Keratinocyte (primary cell): ENCODE data around the gene SPTBN4. TPM values are rescaled to one million over a fixed set of nuclear protein-coding genes. Genes with fewer than 3 reads are reported as not detected.

Experiments used
- DNase-seq: peaks from one replicate; pipeline ENCODE4 v3.0.0-alpha.2; 2011; ENCODE audit warnings: low read depth, missing footprints, low spot score
- FAIRE-seq: peaks from 2 replicates; lab custom pipeline; 2011; peaks lifted over from hg19 to GRCh38; lab: Jason Lieb, UNC
- H2AFZ ChIP-seq: 2 replicates; pipeline ENCODE4 v1.6.0; 2012; ENCODE audit warnings: low read length, control low read depth, inconsistent platforms; ENCODE audit not compliant: control insufficient read depth
- H3K27ac ChIP-seq: 2 replicates; pipeline ENCODE4 v1.5.1; 2011; ENCODE audit warnings: low read length; ENCODE audit not compliant: control insufficient read depth, insufficient read depth
- H3K27me3 ChIP-seq: 3 replicates; pipeline ENCODE4 v1.6.0; 2011; ENCODE audit warnings: low read length; ENCODE audit not compliant: control insufficient read depth, insufficient read depth; ENCODE audit errors: extremely low read depth
- H3K36me3 ChIP-seq, 2 experiments: 2 replicates in 1 of 2; 3 replicates in 1 of 2; pipeline ENCODE4 v1.5.1; 2011; ENCODE audit warnings: low read length in 2 of 2, mild to moderate bottlenecking in 1 of 2; ENCODE audit not compliant: control insufficient read depth in 2 of 2, insufficient read depth in 2 of 2; ENCODE audit errors: extremely low read depth in 1 of 2
- H3K4me1 ChIP-seq: 3 replicates; pipeline ENCODE4 v1.5.1; 2011; ENCODE audit warnings: low read length; ENCODE audit not compliant: control insufficient read depth, insufficient read depth; ENCODE audit errors: extremely low read depth
- H3K4me2 ChIP-seq: 3 replicates; pipeline ENCODE4 v1.6.0; 2011; ENCODE audit warnings: low read depth, low read length; ENCODE audit not compliant: control insufficient read depth, insufficient read depth; ENCODE audit errors: extremely low read depth
- H3K4me3 ChIP-seq, 3 experiments: fragments of 200-600 bp in 1 of 3; sonication (generic) in 1 of 3; 2 replicates in 2 of 3; 3 replicates in 1 of 3; pipeline ENCODE4 v1.5.1; 2011 to 2016; ENCODE audit warnings: low read length in 3 of 3, mild to moderate bottlenecking in 3 of 3, control low read depth in 2 of 3, inconsistent platforms in 1 of 3, low read depth in 1 of 3, mixed read lengths in 1 of 3, mixed run types in 1 of 3, moderate library complexity in 1 of 3; ENCODE audit not compliant: control insufficient read depth in 2 of 3, insufficient read depth in 2 of 3; ENCODE audit errors: extremely low read depth in 1 of 3
- H3K79me2 ChIP-seq: 2 replicates; pipeline ENCODE4 v1.6.0; 2012; ENCODE audit warnings: low read length; ENCODE audit not compliant: control insufficient read depth, insufficient read depth
- H3K9ac ChIP-seq: 3 replicates; pipeline ENCODE4 v1.6.0; 2011; ENCODE audit warnings: low read length; ENCODE audit not compliant: control insufficient read depth, insufficient read depth; ENCODE audit errors: extremely low read depth
- H3K9me1 ChIP-seq: 3 replicates; pipeline ENCODE4 v1.6.0; 2011; ENCODE audit warnings: low read length; ENCODE audit not compliant: control insufficient read depth, insufficient read depth; ENCODE audit errors: extremely low read depth
- H3K9me3 ChIP-seq: 2 replicates; pipeline ENCODE4 v1.5.1; 2012; ENCODE audit warnings: low read depth, low read length; ENCODE audit not compliant: control insufficient read depth
- H4K20me1 ChIP-seq: 3 replicates; pipeline ENCODE4 v1.6.0; 2011; ENCODE audit warnings: low read length; ENCODE audit not compliant: control insufficient read depth, insufficient read depth; ENCODE audit errors: extremely low read depth
- EZH2 ChIP-seq: IDR thresholded peaks from one replicate; pipeline ENCODE4 v1.6.1; 2012; ENCODE audit warnings: inconsistent platforms, mild to moderate bottlenecking, low read length, moderate library complexity
- dilution Hi-C: fragments of 300-500 bp; cut with MboI; formaldehyde crosslinking; loops from one replicate; pipeline ENCODE4 v1.7.0; 2020; ENCODE audit warnings: low sequenced_read_pairs; ENCODE audit not compliant: extremely low pct_ligation_motif_present
- polyA plus RNA-seq, 5 experiments: library from polyadenylated mRNA; depleted of rRNA in 3 of 5; stranded (reverse) in 3 of 5; stranded (forward) in 1 of 5; unstranded in 1 of 5; fragments of >200 nt; gene quantifications; 1 replicate in 1 of 5; 2 replicates in 3 of 5; 3 replicates in 1 of 5; pipeline versions ENCODE4 v1.2.1 to v1.2.3, GENCODE V29; 2011 to 2012; ENCODE audit warnings: missing spikeins in 2 of 5, low read depth in 1 of 5, low replicate concordance in 1 of 5
- TF ChIP-seq, protein P1 (sequence below), 3 experiments: IDR thresholded peaks in 1 of 3; conservative IDR thresholded peaks in 1 of 3; optimal IDR thresholded peaks in 1 of 3; 2 replicates in 2 of 3; 3 replicates in 1 of 3; pipeline versions ENCODE3 to v1.5.1; 2011; ENCODE audit warnings: low read length in 3 of 3, mild to moderate bottlenecking in 3 of 3, moderate library complexity in 2 of 3, control low read depth in 1 of 3, inconsistent platforms in 1 of 3; ENCODE audit not compliant: insufficient read depth in 2 of 3; ENCODE audit errors: extremely low read depth in 1 of 3

SPTBN4 gene
- polyA plus RNA-seq, 1 donor (not counting 4 experiments of a cell fraction or from before 2014, with no cell fraction given) = 0.17 TPM

DNA sequence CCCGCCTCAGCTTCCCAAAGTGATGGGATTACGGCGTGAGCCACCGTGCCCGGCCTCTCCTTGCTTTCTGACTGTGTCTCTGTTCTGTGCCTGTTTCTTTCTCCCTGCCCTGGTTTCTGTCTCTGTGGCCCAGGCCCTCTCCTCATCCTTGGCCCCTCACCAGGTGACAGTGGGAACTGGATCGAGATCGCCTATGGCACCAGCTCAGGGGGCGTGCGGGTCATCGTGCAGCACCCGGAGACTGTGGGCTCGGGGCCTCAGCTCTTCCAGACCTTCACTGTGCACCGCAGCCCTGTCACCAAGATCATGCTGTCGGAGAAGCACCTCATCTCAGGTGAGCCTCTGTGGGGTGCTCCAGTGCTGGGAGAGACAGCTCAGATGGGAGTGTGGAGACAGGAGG, 119.8 kb downstream of the SPTBN4 start:
- Histone ChIP-seq H4K20me1 (no peaks in the 10 kb centered on the region), H3K4me3 (no peak overlapping the region), H3K9me1 (no peaks in the 10 kb centered on the region), H3K9ac (no peak overlapping the region), H3K4me1 (peaks cover 11% of the 10 kb centered on the region), H3K79me2 (no peaks in the 10 kb centered on the region), H3K27ac (no peak overlapping the region), H3K27me3 (no peaks in the 10 kb centered on the region), H3K9me3 (no peaks in the 10 kb centered on the region), H2AFZ (no peak overlapping the region), H3K4me2 (no peak overlapping the region), H3K36me3 (peaks cover 4 to 6% of the 10 kb centered on the region in 2 experiments)
- DNase-seq = no peak
- no peak for TF ChIP-seq EZH2
- TF ChIP-seq, protein P1, sequence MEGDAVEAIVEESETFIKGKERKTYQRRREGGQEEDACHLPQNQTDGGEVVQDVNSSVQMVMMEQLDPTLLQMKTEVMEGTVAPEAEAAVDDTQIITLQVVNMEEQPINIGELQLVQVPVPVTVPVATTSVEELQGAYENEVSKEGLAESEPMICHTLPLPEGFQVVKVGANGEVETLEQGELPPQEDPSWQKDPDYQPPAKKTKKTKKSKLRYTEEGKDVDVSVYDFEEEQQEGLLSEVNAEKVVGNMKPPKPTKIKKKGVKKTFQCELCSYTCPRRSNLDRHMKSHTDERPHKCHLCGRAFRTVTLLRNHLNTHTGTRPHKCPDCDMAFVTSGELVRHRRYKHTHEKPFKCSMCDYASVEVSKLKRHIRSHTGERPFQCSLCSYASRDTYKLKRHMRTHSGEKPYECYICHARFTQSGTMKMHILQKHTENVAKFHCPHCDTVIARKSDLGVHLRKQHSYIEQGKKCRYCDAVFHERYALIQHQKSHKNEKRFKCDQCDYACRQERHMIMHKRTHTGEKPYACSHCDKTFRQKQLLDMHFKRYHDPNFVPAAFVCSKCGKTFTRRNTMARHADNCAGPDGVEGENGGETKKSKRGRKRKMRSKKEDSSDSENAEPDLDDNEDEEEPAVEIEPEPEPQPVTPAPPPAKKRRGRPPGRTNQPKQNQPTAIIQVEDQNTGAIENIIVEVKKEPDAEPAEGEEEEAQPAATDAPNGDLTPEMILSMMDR (optimal IDR thresholded peaks at IDR 0.05 in 1 of 3, IDR thresholded peaks at IDR 0.05 in 1 of 3, conservative IDR thresholded peaks at IDR 0.05 in 1 of 3; ENCODE audit: extremely low read depth in 1 of 3, insufficient read depth in 2 of 3, low read length in 3 of 3) = no peak
- dilution Hi-C loops = no loop called here
- FAIRE-seq = no peak

DNA sequence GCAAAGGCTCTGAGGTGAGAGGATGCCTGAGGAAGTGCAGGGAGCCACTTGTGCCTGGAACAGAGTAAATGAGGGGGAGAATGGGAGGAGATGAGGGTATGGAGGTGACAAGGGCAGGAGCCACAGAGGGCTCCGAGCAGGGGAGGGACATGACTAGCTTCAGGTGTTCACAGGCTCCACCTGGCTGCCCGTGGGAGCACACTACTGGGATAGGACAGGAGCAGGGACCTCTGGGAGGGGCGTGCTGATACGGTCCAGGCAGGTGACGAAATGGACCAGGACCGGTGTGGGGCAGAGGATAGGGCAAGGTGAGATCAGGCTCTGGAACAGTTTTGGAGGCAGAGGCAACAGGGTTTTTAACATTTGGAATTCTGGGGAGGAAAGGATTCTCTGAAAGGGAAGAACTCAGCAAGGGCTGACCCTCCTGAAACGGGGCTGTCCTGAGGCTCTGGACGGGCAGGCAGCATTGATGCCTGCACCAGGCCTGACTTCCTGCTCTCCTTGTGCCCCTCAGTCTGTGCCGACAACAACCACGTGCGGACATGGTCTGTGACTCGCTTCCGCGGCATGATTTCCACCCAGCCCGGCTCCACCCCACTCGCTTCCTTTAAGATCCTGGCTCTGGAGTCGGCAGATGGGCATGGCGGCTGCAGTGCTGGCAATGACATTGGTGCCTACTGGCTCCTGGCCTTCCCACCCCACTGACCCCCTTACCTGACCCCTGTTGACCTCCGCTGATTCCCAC, 121.5 kb downstream of the SPTBN4 start:
- Histone ChIP-seq H4K20me1 (no peaks in the 10 kb centered on the region), H3K9ac (no peak overlapping the region), H3K9me3 (no peaks in the 10 kb centered on the region), H3K27me3 (no peaks in the 10 kb centered on the region), H3K36me3 (peaks cover 3 to 6% of the 10 kb centered on the region in 2 experiments), H3K4me1 (peaks cover 11% of the 10 kb centered on the region), H3K9me1 (no peaks in the 10 kb centered on the region), H3K4me3 (no peak overlapping the region), H3K27ac (peak overlapping the region; percentile 20), H2AFZ (no peak overlapping the region), H3K4me2 (no peak overlapping the region), H3K79me2 (no peaks in the 10 kb centered on the region)
- dilution Hi-C loops = no loop called here
- no peak for TF ChIP-seq EZH2
- TF ChIP-seq, protein P1 (optimal IDR thresholded peaks at IDR 0.05 in 1 of 3, IDR thresholded peaks at IDR 0.05 in 1 of 3, conservative IDR thresholded peaks at IDR 0.05 in 1 of 3; ENCODE audit: extremely low read depth in 1 of 3, insufficient read depth in 2 of 3, low read length in 3 of 3) = peak in 1 of 3 experiments; percentile 9
- FAIRE-seq = no peak
- no peak for DNase-seq
